ENCODE measurements around the gene PHLPP1. TPM values are rescaled to one million over a fixed set of nuclear protein-coding genes. Genes with fewer than 3 reads are reported as not detected.
A peak's percentile ranks its signal among the peaks of the same experiment; 100 is the strongest.

Gene PHLPP1
- polyA plus RNA-seq, 2 of the 4 experiments (the other 2 are of a cell fraction) = 6.5 to 12.1 TPM

DNA sequence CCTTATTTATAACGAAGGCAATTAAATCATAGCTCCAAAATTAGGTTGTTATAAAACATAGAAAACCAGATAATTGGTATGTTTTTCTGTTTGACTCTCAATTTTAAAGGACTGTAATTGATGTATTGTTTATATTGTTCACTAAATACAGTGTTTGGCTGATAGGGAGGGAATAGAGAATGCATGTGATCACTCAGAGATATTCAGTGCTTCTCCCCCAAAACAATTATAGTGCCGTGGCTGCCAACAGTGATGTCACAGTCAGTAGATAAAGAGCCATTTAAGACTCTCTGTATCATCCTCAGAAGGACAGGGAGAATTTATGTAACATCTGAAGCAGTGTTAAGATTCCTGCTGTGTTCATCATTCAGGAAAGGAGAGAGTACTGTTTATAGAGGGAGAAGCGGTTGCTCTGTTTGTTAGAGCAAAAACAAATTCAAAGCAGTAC lies 69.6 kb downstream of the PHLPP1 start:
- Histone ChIP-seq H3K27ac (peak overlapping the region in 1 of 2 experiments; percentile 42; a peak in 3 of 6 replicates), H3K4me2 (peak overlapping the region; percentile 51), H3K4me3 (no peak overlapping the region), H3K9me3 (no peaks in the 10 kb centered on the region), H3K4me1 (peaks cover 71% of the 10 kb centered on the region)
- WGBS (ENCODE audit: missing lambda C conversion rate) = 47% methylated on average over 3 of the region's 3 CpGs
- DNase-seq (ENCODE audit: low read depth in 1 of 2, low spot score in 1 of 2) (peak in 1 of 2 experiments; percentile 21), ATAC-seq (peak; percentile 47 to 63; a peak in 4 of 6 replicates), FAIRE-seq (no peak)
- CTCF ChIA-PET = no interaction called here
- POLR2A ChIA-PET = no interaction called here
- TF ChIP-seq NR3C1 (IDR thresholded peaks at IDR 0.05) = no peak
- TF ChIP-seq MYC (IDR thresholded peaks at IDR 0.05; ENCODE audit: borderline replicate concordance, low read length) = no peak
- TF ChIP-seq ZNF302 (CRISPR knock-in tag; IDR thresholded peaks at IDR 0.05) = no peak
- no peak for TF ChIP-seq RFX5 (IDR thresholded peaks at IDR 0.05)
- TF ChIP-seq, protein P1, sequence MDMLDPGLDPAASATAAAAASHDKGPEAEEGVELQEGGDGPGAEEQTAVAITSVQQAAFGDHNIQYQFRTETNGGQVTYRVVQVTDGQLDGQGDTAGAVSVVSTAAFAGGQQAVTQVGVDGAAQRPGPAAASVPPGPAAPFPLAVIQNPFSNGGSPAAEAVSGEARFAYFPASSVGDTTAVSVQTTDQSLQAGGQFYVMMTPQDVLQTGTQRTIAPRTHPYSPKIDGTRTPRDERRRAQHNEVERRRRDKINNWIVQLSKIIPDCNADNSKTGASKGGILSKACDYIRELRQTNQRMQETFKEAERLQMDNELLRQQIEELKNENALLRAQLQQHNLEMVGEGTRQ (IDR thresholded peaks at IDR 0.05) = no peak
- TF ChIP-seq SMC3 (IDR thresholded peaks at IDR 0.05) = no peak
- TF ChIP-seq MAZ (IDR thresholded peaks at IDR 0.05; ENCODE audit: borderline replicate concordance, low read depth, low read length) = no peak
- no peak for TF ChIP-seq RCOR1 (IDR thresholded peaks at IDR 0.05; ENCODE audit: low read depth, low read length)

DNA sequence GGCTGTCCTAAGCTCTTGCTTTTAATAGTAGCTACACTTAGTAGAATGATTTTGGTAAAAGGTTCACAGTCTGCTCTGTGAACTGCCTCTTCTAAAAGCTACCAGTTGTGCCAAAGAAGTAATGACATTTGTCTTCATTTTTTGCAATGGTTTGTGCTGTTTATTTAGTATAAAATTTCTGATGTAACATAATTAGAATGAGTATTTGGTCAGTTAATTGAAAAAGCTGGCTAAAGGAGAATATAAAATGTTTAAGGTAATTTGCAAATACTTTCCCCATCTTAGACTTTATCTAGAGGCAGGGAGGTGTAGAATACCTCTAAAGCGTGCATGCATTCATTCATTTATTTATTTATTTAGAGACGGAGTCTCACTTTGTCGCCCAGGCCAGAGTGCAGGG lies 71.3 kb downstream of the PHLPP1 start:
- FAIRE-seq = no peak

GRCh38 chr18:62788111-62788510 lies 72.8 kb downstream of the PHLPP1 start:
- FAIRE-seq (no peak), DNase-seq (ENCODE audit: low read depth in 1 of 2, low spot score in 1 of 2) (no peak), ATAC-seq (no peak)
- Histone ChIP-seq H3K9me3 (no peaks in the 10 kb centered on the region), H3K4me1 (peaks cover 57% of the 10 kb centered on the region), H3K27ac (no peak overlapping the region), H3K4me3 (no peak overlapping the region), H3K4me2 (no peak overlapping the region)
- CTCF ChIA-PET = no interaction called here
- TF ChIP-seq, protein P2, sequence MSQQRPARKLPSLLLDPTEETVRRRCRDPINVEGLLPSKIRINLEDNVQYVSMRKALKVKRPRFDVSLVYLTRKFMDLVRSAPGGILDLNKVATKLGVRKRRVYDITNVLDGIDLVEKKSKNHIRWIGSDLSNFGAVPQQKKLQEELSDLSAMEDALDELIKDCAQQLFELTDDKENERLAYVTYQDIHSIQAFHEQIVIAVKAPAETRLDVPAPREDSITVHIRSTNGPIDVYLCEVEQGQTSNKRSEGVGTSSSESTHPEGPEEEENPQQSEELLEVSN (IDR thresholded peaks at IDR 0.05; ENCODE audit: borderline replicate concordance, low read depth) = no peak
- TF ChIP-seq ZNF302 (CRISPR knock-in tag; IDR thresholded peaks at IDR 0.05) (no peak), EHMT2 (IDR thresholded peaks at IDR 0.05; ENCODE audit: low read depth) (no peak), FOXS1 (CRISPR knock-in tag; IDR thresholded peaks at IDR 0.05) (no peak), GATA3 (IDR thresholded peaks at IDR 0.05; ENCODE audit: borderline replicate concordance) (no peak), CHD2 (IDR thresholded peaks at IDR 0.05; ENCODE audit: low read length, partially characterized antibody) (no peak), MAFK (IDR thresholded peaks at IDR 0.05; ENCODE audit: partially characterized antibody) (no peak), SREBF2 (IDR thresholded peaks at IDR 0.05) (no peak), CEBPB (IDR thresholded peaks at IDR 0.05) (no peak), RNF2 (IDR thresholded peaks at IDR 0.05; ENCODE audit: borderline replicate concordance, low read depth) (no peak), NPAS2 (CRISPR knock-in tag; IDR thresholded peaks at IDR 0.05; ENCODE audit: borderline replicate concordance) (no peak), JUNB (IDR thresholded peaks at IDR 0.05) (no peak), MYC (IDR thresholded peaks at IDR 0.05; ENCODE audit: borderline replicate concordance, low read length) (no peak), FOSB (CRISPR knock-in tag; IDR thresholded peaks at IDR 0.05) (no peak)
- TF ChIP-seq, protein P3, sequence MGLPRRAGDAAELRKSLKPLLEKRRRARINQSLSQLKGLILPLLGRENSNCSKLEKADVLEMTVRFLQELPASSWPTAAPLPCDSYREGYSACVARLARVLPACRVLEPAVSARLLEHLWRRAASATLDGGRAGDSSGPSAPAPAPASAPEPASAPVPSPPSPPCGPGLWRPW (IDR thresholded peaks at IDR 0.05) = no peak
- TF ChIP-seq, protein P4, sequence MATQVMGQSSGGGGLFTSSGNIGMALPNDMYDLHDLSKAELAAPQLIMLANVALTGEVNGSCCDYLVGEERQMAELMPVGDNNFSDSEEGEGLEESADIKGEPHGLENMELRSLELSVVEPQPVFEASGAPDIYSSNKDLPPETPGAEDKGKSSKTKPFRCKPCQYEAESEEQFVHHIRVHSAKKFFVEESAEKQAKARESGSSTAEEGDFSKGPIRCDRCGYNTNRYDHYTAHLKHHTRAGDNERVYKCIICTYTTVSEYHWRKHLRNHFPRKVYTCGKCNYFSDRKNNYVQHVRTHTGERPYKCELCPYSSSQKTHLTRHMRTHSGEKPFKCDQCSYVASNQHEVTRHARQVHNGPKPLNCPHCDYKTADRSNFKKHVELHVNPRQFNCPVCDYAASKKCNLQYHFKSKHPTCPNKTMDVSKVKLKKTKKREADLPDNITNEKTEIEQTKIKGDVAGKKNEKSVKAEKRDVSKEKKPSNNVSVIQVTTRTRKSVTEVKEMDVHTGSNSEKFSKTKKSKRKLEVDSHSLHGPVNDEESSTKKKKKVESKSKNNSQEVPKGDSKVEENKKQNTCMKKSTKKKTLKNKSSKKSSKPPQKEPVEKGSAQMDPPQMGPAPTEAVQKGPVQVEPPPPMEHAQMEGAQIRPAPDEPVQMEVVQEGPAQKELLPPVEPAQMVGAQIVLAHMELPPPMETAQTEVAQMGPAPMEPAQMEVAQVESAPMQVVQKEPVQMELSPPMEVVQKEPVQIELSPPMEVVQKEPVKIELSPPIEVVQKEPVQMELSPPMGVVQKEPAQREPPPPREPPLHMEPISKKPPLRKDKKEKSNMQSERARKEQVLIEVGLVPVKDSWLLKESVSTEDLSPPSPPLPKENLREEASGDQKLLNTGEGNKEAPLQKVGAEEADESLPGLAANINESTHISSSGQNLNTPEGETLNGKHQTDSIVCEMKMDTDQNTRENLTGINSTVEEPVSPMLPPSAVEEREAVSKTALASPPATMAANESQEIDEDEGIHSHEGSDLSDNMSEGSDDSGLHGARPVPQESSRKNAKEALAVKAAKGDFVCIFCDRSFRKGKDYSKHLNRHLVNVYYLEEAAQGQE (IDR thresholded peaks at IDR 0.05) = no peak
- 100% methylated on average over 3 of the region's 3 CpGs for WGBS (ENCODE audit: missing lambda C conversion rate)
- POLR2A ChIA-PET = no interaction called here

More for the DNA sequence above, 71.3 kb downstream of the PHLPP1 start:
- 92% methylated on average over 3 of the region's 3 CpGs for WGBS (ENCODE audit: missing lambda C conversion rate)
- peaks cover 64% of the 10 kb centered on the region for H3K4me1 ChIP-seq
- H3K4me3 ChIP-seq = no peak overlapping the region
- H3K9me3 ChIP-seq = no peaks in the 10 kb centered on the region
- H3K27ac ChIP-seq = no peak overlapping the region
- ChIA-PET CTCF (interaction anchor here (0.8 to 1.2 kb wide), 2 partner anchors 26 to 70 kb away, joined by 3 read pairs; no protein-coding TSS in a partner anchor), POLR2A (no interaction called here)
- H3K4me2 ChIP-seq = no peak overlapping the region
- TF ChIP-seq MAFK (IDR thresholded peaks at IDR 0.05; ENCODE audit: partially characterized antibody) (no peak), ZSCAN20 (CRISPR knock-in tag; IDR thresholded peaks at IDR 0.05) (no peak), MAZ (IDR thresholded peaks at IDR 0.05; ENCODE audit: borderline replicate concordance, low read depth, low read length) (no peak)
- DNase-seq (ENCODE audit: low read depth in 1 of 2, low spot score in 1 of 2) (no peak), ATAC-seq (no peak)
